BJ (cell line): ENCODE data around the gene EP400. TPM values are rescaled to one million over a fixed set of nuclear protein-coding genes. Genes with fewer than 3 reads are reported as not detected.

Experiments
- CTCF ChIA-PET: fragments of 350-600 bp; formaldehyde crosslinking; extraction: SDS; loops from one replicate; lab custom pipeline; 2021; ENCODE audit warnings: antibody characterized with exemption, inconsistent platforms; lab: Yijun Ruan, JAX
- POLR2A ChIA-PET: fragments of 300-600 bp; sonication (Branson Sonifier 250); formaldehyde crosslinking; extraction: SDS; loops from one replicate; lab custom pipeline; 2021; ENCODE audit warnings: antibody characterized with exemption; lab: Charles Lee
- DNase-seq: peaks from one replicate; pipeline ENCODE4 v3.0.0-alpha.2; 2011; ENCODE audit warnings: low read depth
- H3K27me3 ChIP-seq: 2 replicates; pipeline ENCODE4 v1.6.0; 2011; ENCODE audit warnings: low read length; ENCODE audit not compliant: control insufficient read depth, insufficient read depth
- H3K36me3 ChIP-seq: 2 replicates; pipeline ENCODE4 v1.5.1; 2011; ENCODE audit warnings: low read length; ENCODE audit not compliant: control insufficient read depth, insufficient read depth
- H3K4me3 ChIP-seq: 2 replicates; pipeline ENCODE4 v1.5.1; 2011; ENCODE audit warnings: low read depth, mild to moderate bottlenecking, control low read depth, low read length
- polyA plus RNA-seq: library from polyadenylated mRNA; depleted of rRNA; stranded (reverse); fragments of >200 nt; gene quantifications from 2 replicates; pipeline ENCODE4 v1.2.3, GENCODE V29; 2011
- TF ChIP-seq, protein P1 (sequence below): IDR thresholded peaks from 2 replicates; pipeline ENCODE4 v1.5.1; 2011; ENCODE audit warnings: low read depth, mild to moderate bottlenecking, control low read depth, inconsistent platforms, low read length, moderate library complexity; ENCODE audit not compliant: insufficient read depth

EP400 gene
- polyA plus RNA-seq, 1 experiment: 2.5 TPM

DNA sequence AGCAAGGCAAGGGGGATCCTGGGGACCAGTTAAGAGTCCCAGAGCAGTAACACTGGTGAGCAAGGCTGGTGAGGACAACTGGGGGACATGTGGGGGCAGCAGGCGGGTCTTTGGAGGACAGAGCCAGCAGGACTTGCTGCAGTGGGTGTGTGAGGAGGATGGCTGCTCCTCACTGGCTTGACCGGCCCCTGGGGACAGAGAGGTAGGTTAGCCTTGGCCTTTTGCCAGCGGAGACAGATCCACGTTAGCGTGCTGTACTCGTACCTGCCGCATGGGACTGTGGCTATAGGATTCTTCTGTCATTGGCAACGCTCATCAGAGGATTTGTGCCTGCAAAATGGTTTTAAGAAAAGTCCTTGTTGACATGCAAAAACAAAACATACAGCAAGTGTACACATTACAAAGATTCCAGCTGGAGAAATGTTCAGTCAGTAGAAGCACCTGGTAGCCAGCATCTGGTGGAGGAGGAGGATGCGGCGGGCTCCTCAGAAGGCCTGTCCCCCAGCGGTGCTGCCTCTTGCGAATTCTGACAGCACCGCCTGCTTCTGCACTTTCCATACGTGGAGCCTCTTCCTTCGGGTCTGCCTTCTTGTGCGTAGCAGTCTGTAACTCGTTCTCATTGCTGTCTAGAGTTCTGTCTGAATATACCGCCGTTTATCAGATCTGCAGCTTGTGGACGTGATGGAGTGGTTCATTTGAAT is 91.3 kb downstream of the EP400 start:
- H3K27me3 ChIP-seq: no peaks in the 10 kb centered on the region
- CTCF ChIA-PET: no interaction called here
- H3K36me3 ChIP-seq: peaks cover 38% of the 10 kb centered on the region
- DNase-seq: no peak
- TF ChIP-seq, protein P1, sequence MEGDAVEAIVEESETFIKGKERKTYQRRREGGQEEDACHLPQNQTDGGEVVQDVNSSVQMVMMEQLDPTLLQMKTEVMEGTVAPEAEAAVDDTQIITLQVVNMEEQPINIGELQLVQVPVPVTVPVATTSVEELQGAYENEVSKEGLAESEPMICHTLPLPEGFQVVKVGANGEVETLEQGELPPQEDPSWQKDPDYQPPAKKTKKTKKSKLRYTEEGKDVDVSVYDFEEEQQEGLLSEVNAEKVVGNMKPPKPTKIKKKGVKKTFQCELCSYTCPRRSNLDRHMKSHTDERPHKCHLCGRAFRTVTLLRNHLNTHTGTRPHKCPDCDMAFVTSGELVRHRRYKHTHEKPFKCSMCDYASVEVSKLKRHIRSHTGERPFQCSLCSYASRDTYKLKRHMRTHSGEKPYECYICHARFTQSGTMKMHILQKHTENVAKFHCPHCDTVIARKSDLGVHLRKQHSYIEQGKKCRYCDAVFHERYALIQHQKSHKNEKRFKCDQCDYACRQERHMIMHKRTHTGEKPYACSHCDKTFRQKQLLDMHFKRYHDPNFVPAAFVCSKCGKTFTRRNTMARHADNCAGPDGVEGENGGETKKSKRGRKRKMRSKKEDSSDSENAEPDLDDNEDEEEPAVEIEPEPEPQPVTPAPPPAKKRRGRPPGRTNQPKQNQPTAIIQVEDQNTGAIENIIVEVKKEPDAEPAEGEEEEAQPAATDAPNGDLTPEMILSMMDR: no peak
- POLR2A ChIA-PET: no interaction called here
- no peak overlapping the region for H3K4me3 ChIP-seq

DNA sequence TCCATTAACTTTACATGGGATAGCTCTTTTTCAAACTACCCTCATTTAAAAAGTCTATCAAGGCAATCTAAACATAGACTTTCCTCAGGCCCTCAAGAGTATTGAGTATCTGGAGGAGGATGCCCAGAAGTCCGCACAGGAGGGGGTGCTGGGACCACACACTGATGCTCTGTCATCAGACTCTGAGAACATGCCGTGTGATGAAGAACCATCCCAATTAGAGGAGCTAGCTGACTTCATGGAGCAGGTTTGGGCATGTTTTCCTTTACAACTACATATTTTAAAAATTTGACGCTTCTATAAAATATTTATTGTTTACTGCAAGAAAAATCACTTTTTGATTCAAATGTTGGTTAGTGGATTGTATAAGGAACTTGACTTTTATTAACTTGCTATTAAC is 93.5 kb downstream of the EP400 start:
- no peaks in the 10 kb centered on the region for H3K27me3 ChIP-seq
- H3K36me3 ChIP-seq: peaks cover 31% of the 10 kb centered on the region
- TF ChIP-seq, protein P1: no peak
- POLR2A ChIA-PET: interaction anchor here (0.5 kb wide), 1 partner anchor 33 kb away, joined by 3 read pairs; no protein-coding TSS in a partner anchor
- CTCF ChIA-PET: no interaction called here
- no peak overlapping the region for H3K4me3 ChIP-seq
- DNase-seq: no peak

DNA sequence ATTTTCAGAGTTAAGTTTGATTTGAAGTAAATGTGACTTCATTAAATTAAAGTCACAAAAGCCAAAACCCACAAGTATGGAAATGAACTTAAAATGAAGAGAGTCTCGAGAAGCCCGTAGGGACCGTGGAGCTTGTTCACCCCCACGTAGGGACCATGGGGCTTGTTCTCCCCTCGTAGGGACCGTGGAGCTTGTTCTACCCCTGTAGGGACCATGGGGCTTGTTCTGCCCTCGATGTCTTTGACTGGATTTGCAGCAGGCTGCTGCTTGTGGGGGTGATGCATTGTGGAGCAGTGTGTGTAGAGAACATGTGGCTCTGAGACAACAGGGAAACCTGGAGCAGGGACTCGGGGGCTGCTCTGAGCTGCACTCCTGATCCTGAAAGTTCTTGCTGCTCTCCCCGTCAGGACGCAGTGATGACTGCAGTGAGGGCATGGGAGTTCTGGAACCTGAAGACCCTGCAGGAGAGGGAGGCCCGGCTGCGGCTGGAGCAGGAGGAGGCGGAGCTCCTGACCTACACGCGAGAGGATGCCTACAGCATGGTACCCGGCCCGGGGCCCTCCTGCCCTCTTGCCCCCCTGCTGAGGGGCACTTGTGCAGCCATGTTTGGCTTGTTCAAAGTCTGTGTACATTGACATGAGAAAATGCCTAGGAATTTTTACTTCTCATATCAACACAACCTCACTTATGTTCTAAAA is 94.2 kb downstream of the EP400 start:
- Histone ChIP-seq H3K36me3 (peaks cover 26% of the 10 kb centered on the region), H3K27me3 (no peaks in the 10 kb centered on the region), H3K4me3 (no peak overlapping the region)
- ChIA-PET POLR2A (interaction anchor here (0.5 kb wide), 1 partner anchor 32 kb away, joined by 3 read pairs; no protein-coding TSS in a partner anchor), CTCF (interaction anchor here (0.6 kb wide), 1 partner anchor 16 kb away, joined by 3 read pairs; no protein-coding TSS in a partner anchor)
- no peak for DNase-seq
- TF ChIP-seq, protein P1: no peak

DNA sequence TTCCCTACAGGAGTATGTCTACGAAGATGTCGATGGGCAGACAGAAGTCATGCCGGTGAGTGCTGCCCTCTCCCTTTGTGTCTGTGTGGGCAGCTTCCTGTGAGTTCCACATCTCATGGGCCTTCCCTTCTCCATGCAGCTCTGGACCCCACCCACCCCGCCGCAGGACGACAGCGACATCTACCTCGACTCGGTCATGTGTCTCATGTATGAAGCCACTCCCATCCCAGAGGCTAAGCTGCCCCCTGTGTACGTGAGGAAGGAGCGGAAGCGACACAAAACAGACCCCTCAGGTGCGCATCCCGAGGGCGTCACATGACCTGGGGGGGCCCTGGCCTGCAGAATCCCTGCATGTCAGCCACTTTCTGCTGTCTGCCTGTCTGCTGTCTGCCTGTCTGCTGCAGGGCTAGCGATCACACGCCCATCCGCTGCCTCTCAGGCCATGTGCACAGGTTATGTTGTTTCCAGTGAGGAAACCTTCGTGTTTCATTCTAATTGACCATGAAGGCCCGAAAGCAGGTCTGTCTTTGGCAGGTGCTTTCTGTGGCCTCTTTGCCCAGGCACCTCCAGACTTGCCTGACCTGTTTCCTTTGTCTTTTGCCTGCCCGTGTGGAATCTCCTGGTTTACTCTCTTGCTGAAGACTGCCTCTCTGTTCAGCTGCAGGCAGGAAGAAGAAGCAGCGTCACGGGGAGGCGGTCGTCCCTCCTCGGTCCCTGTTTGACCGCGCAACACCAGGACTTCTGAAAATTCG is 95.1 kb downstream of the EP400 start:
- H3K36me3 ChIP-seq: peaks cover 28% of the 10 kb centered on the region
- no peak overlapping the region for H3K4me3 ChIP-seq
- POLR2A ChIA-PET: no interaction called here
- no peaks in the 10 kb centered on the region for H3K27me3 ChIP-seq
- CTCF ChIA-PET: interaction anchor here (0.6 kb wide), 1 partner anchor 17 kb away, joined by 3 read pairs; no protein-coding TSS in a partner anchor
- DNase-seq: no peak
- TF ChIP-seq, protein P1: no peak

DNA sequence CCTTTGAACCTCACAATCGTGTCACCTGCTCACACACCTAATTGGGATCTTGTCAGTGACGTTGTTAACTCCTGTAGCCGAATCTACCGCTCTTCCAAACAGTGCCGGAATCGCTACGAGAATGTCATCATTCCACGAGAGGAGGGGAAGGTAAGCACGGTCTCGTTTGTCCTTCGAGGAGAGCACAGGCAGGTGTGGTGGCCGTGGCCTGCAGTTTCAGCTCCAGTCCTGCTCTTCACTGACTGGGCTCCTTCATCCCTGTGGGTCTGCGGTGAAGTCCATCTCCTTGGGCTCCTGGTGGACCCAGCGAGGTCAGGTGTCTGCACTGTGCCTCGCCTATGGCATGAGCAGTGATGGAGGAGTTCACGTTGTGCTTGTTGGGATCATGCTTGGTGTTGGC is 96.0 kb downstream of the EP400 start:
- TF ChIP-seq, protein P1: no peak
- Histone ChIP-seq H3K27me3 (no peaks in the 10 kb centered on the region), H3K4me3 (no peak overlapping the region), H3K36me3 (peaks cover 35% of the 10 kb centered on the region)
- no peak for DNase-seq
- ChIA-PET POLR2A (no interaction called here), CTCF (no interaction called here)
